Activated T-cell treated with anti-CD3 and anti-CD28 coated beads, Interleukin-2, amount 50 U/mL, for 1 hour (primary cell): ENCODE results near the gene MAP7D1.
"Not testable (repeated sequence)": the region's sequence is repeated elsewhere in the genome, so short reads cannot be mapped to it uniquely, and the experiment has no call there.

Experiments used
- DNase-seq: peaks from one replicate; pipeline ENCODE4 v3.0.0-alpha.2; 2020

The MAP7D1 gene

GRCh38 chr1:36207339-36207738, 51.4 kb downstream of the MAP7D1 start:
- no peak for DNase-seq

DNA sequence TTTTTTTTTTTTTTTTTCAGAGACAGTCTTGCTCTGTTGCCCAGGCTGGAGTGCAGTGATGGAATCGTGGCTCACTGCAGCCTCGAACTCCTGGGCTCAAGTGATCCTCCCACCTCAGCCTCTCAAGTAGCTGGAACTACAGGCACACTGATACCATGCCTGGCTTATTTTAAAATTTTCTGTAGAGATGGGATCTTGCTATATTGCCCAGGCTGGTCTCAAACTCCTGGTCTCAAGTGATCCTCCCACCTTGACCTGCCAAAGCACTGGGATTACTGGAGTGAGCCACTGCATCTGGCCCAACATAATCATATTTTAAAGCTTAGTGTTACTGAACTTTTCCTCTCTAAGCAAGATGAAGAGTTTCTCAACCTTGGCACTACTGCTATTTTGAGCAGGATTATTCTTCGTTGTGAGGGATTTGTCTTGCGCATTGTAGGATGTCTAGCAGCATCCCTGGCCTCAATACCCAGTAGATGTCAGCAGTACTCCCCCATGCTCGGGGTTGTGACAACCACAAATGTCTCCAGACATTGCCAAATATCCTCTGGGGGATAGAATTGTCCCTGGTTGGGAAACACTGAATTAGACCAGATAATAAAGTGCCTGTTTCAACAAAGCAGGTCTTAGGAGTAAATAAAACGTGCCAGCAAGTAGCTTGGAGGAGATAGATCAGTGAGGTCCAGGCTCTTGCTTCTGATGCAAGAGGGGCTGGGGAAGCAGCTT, 53.2 kb downstream of the MAP7D1 start:
- no peak for DNase-seq

DNA sequence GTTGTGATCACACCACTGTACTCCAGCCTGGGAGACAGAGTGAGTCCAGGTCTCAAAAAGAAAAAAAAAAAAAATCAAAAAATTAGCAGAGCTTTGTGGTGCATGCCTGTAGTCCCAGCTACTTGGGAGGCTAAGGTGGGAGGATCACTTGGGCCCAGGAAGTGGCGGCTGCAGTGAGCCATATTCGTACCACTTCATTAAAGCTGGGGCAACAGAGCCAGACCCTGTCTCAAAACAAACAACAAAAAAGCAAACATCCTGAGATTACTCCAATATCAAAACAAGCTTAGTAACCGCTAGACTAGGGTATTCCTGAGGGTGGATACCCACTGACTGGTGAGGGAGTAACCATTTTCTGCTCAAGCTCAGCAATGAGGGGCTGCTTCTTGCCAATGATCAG, 55.3 kb downstream of the MAP7D1 start:
- no peak for DNase-seq

GRCh38 chr1:36211841-36212240, 55.9 kb downstream of the MAP7D1 start:
- DNase-seq: no peak

DNA sequence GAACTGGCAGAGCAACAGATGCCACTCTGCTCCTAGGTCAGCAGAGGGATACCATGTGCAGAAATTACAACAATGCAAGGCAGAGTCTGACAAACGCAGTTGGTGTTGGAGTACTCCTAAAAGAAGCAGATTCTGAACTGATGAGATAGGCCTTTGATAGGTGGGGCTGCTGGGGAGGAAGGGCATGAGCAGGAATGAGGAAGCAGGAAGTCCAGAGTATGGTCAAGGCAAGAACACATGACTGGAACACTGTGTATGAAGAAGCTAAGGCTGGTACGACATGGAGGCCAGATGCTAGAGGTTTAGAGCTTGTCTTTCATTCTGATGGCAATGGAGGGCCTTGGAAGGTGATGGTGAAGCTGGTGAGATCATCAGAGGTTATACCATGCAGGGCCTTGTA, 56.8 kb downstream of the MAP7D1 start:
- DNase-seq: no peak

DNA sequence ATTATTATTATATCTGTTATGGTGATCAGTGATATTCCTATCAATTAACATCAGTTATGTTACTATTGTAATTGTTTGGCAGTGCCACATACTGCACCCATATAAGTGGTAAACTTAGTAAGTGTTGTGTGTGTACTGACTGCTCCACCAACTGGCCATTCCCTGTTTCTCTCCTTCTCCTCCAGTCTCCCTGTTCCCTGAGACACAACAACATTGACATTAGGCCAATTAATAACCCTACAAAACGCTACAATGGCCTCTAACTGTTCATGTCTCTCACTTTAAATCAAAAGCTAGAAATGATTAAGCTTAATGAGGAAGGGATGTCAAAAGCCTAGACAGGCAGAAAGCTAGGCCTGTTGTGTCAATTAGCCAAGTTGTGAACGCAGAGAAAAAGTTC, 61.7 kb downstream of the MAP7D1 start:
- DNase-seq: no peak

DNA sequence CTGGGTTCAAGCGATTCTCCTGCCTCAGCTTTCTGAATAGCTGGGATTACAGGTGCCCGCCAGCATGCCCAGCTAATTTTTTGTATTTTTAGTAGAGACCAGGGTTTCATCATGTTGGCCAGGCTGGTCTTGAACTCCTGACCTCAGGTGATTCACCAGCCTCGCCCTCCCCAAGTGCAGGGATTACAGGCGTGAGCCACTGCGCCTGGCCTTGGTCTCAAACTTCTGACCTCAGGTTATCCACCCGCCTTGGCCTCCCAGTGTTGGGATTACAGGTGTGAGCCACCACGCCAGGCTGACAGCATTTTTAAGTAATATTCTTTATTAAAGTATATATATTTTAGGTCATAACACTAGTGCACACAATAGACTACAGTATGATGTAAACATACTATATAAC, 65.9 kb downstream of the MAP7D1 start:
- not testable (repeated sequence) for DNase-seq

GRCh38 chr1:36222481-36223380, 66.8 kb downstream of the MAP7D1 start:
- DNase-seq: peak; percentile 22

GRCh38 chr1:36223381-36223995, 67.5 kb downstream of the MAP7D1 start:
- no peak for DNase-seq

GRCh38 chr1:36223996-36224536, 68.1 kb downstream of the MAP7D1 start, which contains the start of gene THRAP3:
Gene THRAP3, plus strand, starts transcription at chr1:36224443. Its CDS starts 58,121 bp downstream, at chr1:36282564.
- DNase-seq: peak; percentile 99

GRCh38 chr1:36224537-36225282, 68.8 kb downstream of the MAP7D1 start:
- DNase-seq: no peak

- DNase-seq: no peak
These were observed 69.4 kb downstream of the MAP7D1 start for GRCh38 chr1:36225283-36225899.

GRCh38 chr1:36230279-36230678, 74.3 kb downstream of the MAP7D1 start:
- DNase-seq: not testable (repeated sequence)
